Body of pancreas (tissue), 4 donors: ENCODE measurements around the gene DLG2. TPM values are rescaled to one million over a fixed set of nuclear protein-coding genes. Genes with fewer than 3 reads are reported as not detected.

ENCODE experiments used
- ATAC-seq: fragments of 150-250 bp; one replicate; pipeline ENCODE4 v1.9.1; 2016
- DNase-seq, 4 donors: peaks; one replicate each; pipeline ENCODE4 v3.0.0-alpha.2; 2019
- H3K27ac ChIP-seq, 4 donors: fragments of 200-600 bp; sonication (generic); 1 replicate in 3 of 4; 2 replicates in 1 of 4; pipeline versions ENCODE4 v1.5.1 to v1.6.1; 2016 to 2019; ENCODE audit warnings: mild to moderate bottlenecking in 1 of 4, mixed read lengths in 1 of 4, moderate library complexity in 1 of 4
- H3K27me3 ChIP-seq, 2 donors: fragments of 200-600 bp; sonication (generic); one replicate each; pipeline ENCODE4 v1.6.0; 2016; ENCODE audit warnings: mild to moderate bottlenecking in 1 of 2
- H3K36me3 ChIP-seq, 2 donors: fragments of 200-600 bp; sonication (generic); replicated peaks in 1 of 2; 2 replicates each; pipeline ENCODE4 v1.5.1; 2016; ENCODE audit warnings: low read depth in 2 of 2; ENCODE audit not compliant: insufficient read depth in 1 of 2
- H3K4me1 ChIP-seq: fragments of 200-600 bp; sonication (generic); one replicate; pipeline ENCODE4 v1.6.0; 2016
- H3K4me3 ChIP-seq, 2 donors: fragments of 200-600 bp; sonication (generic); 1 replicate in 1 of 2; 2 replicates in 1 of 2; pipeline ENCODE4 v1.5.1; 2016 to 2019
- H3K9me3 ChIP-seq, 3 donors: fragments of 200-600 bp; sonication (generic); 1 replicate in 2 of 3; 2 replicates in 1 of 3; pipeline ENCODE4 v1.5.1; 2016
- POLR2A ChIP-seq, 3 donors: fragments of 450-650 bp; IDR thresholded peaks; one replicate each; pipeline ENCODE4 v1.6.1; 2016; ENCODE audit warnings: antibody characterized with exemption in 3 of 3, mild to moderate bottlenecking in 2 of 3
- WGBS, 2 donors: methylation state at CpG; one replicate each; pipeline ENCODE4 v1.1.5; 2017; 5-methylcytosine and 5-hydroxymethylcytosine counted together
- intact Hi-C: fragments of 100-400 bp; cut with DNase I; formaldehyde crosslinking; loops from one replicate; pipeline ENCODE4 v1.15.1; 2023
- total RNA-seq, 2 donors: library from RNA; depleted of rRNA; stranded (reverse); fragments of >200 nt; gene quantifications; one replicate each; pipeline ENCODE4 v1.1.0, GENCODE V29; 2016
- TF ChIP-seq, protein P1 (sequence below), 7 experiments: fragments of 450-650 bp in 4 of 7; fragments of 200-600 bp in 3 of 7; sonication (generic) in 3 of 7; IDR thresholded peaks; one replicate each; pipeline ENCODE4 v1.5.1; 2016 to 2019; ENCODE audit warnings: antibody characterized with exemption in 7 of 7

DLG2 gene
- total RNA-seq, 2 donors from 2014 or later: 6.0 to 13.2 TPM

DNA sequence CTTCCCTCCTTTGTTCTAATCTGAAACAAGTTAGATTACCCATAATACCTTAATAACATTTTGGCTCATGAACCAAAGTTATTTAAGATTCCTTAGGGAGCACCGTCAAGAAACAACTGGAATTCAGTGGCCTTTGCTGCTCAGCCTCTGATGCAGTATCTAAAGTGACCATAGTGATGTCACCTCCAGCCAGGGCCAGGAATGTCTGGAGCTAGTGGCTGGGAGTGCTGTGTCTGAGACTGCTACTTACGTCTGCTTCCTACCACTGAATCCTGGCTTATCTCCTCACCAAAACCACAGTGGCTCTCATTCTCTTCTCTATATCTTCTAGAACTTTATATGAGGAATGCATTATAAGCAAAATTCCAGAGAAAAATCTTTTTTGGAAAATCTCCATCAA is 658.0 kb downstream of the DLG2 start:
- ATAC-seq: no peak
- Histone ChIP-seq H3K9me3 (no peaks in the 10 kb centered on the region), H3K4me1 (no peaks in the 10 kb centered on the region), H3K36me3 (no peaks in the 10 kb centered on the region), H3K27ac (no peak overlapping the region), H3K27me3 (no peaks in the 10 kb centered on the region), H3K4me3 (no peak overlapping the region)
- 47 to 55% methylated on average over 2 of the region's 2 CpGs for WGBS, 2 donors
- intact Hi-C loops: no loop called here
- no peak for TF ChIP-seq POLR2A (IDR thresholded peaks at IDR 0.05)
- TF ChIP-seq, protein P1, sequence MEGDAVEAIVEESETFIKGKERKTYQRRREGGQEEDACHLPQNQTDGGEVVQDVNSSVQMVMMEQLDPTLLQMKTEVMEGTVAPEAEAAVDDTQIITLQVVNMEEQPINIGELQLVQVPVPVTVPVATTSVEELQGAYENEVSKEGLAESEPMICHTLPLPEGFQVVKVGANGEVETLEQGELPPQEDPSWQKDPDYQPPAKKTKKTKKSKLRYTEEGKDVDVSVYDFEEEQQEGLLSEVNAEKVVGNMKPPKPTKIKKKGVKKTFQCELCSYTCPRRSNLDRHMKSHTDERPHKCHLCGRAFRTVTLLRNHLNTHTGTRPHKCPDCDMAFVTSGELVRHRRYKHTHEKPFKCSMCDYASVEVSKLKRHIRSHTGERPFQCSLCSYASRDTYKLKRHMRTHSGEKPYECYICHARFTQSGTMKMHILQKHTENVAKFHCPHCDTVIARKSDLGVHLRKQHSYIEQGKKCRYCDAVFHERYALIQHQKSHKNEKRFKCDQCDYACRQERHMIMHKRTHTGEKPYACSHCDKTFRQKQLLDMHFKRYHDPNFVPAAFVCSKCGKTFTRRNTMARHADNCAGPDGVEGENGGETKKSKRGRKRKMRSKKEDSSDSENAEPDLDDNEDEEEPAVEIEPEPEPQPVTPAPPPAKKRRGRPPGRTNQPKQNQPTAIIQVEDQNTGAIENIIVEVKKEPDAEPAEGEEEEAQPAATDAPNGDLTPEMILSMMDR (IDR thresholded peaks at IDR 0.05): no peak
- DNase-seq: peak in 1 of 4 donors; percentile 12

DNA sequence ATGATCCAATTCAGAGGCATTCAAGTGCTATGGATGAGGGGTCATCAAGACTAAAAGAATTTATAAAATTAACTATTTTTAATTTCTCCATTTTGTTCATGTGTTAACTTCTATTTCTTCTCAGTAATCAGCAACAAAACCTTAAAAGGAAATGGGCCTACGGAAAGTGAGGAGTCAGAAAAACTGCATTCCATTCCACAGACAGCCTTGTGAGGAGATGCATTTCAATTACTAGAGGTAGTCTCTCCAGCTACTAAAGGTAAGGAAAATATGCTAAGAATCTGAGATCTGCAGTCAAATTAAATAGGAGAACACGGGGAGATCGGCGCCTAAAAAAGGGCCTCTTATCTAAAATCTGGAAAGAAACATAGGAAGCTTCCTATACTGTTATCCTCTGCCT is 661.7 kb downstream of the DLG2 start:
- Histone ChIP-seq H3K9me3 (no peaks in the 10 kb centered on the region), H3K4me3 (no peak overlapping the region), H3K27me3 (no peaks in the 10 kb centered on the region), H3K36me3 (no peaks in the 10 kb centered on the region), H3K27ac (no peak overlapping the region), H3K4me1 (no peaks in the 10 kb centered on the region)
- WGBS, 2 donors: 40 to 49% methylated on average over 4 of the region's 4 CpGs
- TF ChIP-seq, protein P1 (IDR thresholded peaks at IDR 0.05): no peak
- no peak for TF ChIP-seq POLR2A (IDR thresholded peaks at IDR 0.05)
- no peak for DNase-seq
- ATAC-seq: no peak
- intact Hi-C loops: no loop called here

DNA sequence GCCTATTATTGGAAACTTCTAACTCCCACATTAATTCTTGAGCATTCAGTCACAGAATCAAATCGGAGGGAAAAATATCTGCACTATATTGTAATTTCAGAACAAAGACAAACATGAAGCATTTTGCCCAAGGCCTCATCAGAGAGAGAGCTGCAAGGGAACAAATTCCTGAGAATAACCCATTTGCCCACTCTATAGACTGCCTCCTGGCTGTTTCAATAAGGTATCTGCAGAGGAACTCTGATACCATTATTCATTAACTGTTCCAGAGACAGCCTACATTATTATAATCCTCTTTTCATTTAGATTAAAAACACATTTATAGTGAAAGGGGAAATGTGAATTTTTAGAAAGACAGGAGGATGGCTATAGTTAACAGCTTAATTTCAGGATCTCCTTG is 663.9 kb downstream of the DLG2 start:
- no peak overlapping the region for H3K27ac ChIP-seq
- no peak for DNase-seq
- no peaks in the 10 kb centered on the region for H3K9me3 ChIP-seq
- TF ChIP-seq, protein P1 (IDR thresholded peaks at IDR 0.05): no peak
- H3K27me3 ChIP-seq: no peaks in the 10 kb centered on the region
- no peak for ATAC-seq
- no peaks in the 10 kb centered on the region for H3K36me3 ChIP-seq
- no peaks in the 10 kb centered on the region for H3K4me1 ChIP-seq
- no peak overlapping the region for H3K4me3 ChIP-seq
- intact Hi-C loops: no loop called here
- WGBS, 2 donors: 44 to 73% methylated on average over 1 of the region's 1 CpG

DNA sequence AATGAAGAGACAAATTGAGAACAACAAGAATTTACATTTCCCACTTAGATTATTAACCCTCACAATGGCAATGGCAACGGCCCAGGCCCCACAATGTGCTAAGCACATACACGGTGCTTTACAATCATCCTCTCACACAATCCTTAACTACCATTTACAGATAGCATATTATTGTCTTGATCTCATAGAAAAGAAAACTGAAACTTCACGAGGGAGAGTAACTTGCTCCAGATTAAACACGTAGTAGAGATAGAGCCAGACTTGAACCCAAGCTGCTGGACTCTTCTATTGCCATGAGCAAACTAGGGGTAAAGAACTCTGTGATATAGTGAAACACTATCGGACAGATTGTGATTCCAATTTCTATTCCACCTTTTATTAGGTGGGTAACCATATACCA is 665.1 kb downstream of the DLG2 start:
- Histone ChIP-seq H3K27ac (no peak overlapping the region), H3K27me3 (no peaks in the 10 kb centered on the region), H3K4me1 (no peaks in the 10 kb centered on the region), H3K9me3 (no peaks in the 10 kb centered on the region), H3K4me3 (no peak overlapping the region), H3K36me3 (no peaks in the 10 kb centered on the region)
- 69 to 75% methylated on average over 5 of the region's 5 CpGs for WGBS, 2 donors
- ATAC-seq: no peak
- TF ChIP-seq, protein P1 (IDR thresholded peaks at IDR 0.05): no peak
- TF ChIP-seq POLR2A (IDR thresholded peaks at IDR 0.05): no peak
- intact Hi-C loops: no loop called here
- no peak for DNase-seq

DNA sequence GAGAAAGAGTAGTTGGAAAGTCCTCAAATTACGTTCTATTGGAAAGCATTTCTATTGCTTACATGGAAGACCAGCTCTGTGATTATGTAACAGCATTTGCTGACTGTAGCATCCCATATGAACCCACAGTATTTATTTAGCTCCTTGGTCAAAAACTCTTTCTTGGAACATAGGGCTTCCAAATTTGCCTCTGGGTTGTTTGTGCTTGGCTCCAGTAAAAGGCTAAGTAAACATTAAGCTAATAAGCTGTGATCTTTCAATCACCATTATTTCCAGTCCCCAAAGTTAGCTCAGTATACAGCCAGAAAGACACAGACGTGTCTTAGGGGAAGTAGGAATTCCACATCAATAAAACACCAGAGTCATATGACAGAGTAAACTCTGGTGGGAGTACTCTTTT is 668.8 kb downstream of the DLG2 start:
- intact Hi-C loops: no loop called here
- TF ChIP-seq POLR2A (IDR thresholded peaks at IDR 0.05): no peak
- TF ChIP-seq, protein P1 (IDR thresholded peaks at IDR 0.05): no peak

More for the DNA sequence above, 668.8 kb downstream of the DLG2 start:
- H3K27me3 ChIP-seq: no peaks in the 10 kb centered on the region
- no peak overlapping the region for H3K27ac ChIP-seq
- no peak for DNase-seq
- H3K4me1 ChIP-seq: no peaks in the 10 kb centered on the region
- H3K9me3 ChIP-seq: no peaks in the 10 kb centered on the region
- 44 to 52% methylated on average over 2 of the region's 2 CpGs for WGBS, 2 donors
- no peak overlapping the region for H3K4me3 ChIP-seq
- ATAC-seq: no peak
- H3K36me3 ChIP-seq: no peaks in the 10 kb centered on the region
